ENCODE data around the gene ZFHX3. TPM values are rescaled to one million over a fixed set of nuclear protein-coding genes. Genes with fewer than 3 reads are reported as not detected.

Gene ZFHX3
- total RNA-seq, 2 experiments from 2014 or later = 2.5 to 2.9 TPM

- H3K4me1 Mint-ChIP-seq (ENCODE audit: low read depth) = peaks cover 31% of the 10 kb centered on the region
- no peak overlapping the region for H3K27ac Mint-ChIP-seq
Observed at GRCh38 chr16:72789921-72790320, 258.0 kb downstream of the ZFHX3 start.

DNA sequence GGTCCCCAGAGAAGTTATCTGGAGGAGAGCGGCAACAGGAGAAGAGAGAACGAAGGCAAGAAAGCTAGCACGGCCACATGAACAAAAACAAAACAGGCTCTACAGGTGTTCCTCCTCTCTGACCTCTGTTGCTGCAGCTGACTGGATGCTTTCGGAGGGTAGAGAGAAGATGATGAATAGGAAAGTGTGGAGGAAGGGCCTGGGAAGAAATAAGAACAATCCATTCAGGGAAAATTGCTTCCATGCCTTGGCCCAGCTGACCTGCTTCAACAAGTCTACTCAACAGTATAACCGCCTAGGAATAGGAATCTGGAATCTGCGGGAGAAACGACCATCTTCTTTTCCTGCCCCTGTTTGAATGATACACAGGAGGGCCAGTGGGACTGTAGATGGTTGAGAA, 258.5 kb downstream of the ZFHX3 start:
- H3K4me3 Mint-ChIP-seq = no peak overlapping the region
- H3K9me3 Mint-ChIP-seq (ENCODE audit: insufficient read depth) = no peaks in the 10 kb centered on the region
- H3K27me3 Mint-ChIP-seq (ENCODE audit: low read depth) = peaks cover 26% of the 10 kb centered on the region
- ATAC-seq (no peak), DNase-seq (no peak)
- ChIA-PET CTCF (interaction anchor here (1.2 to 3.4 kb wide), 3 partner anchors 43 to 67 kb away, joined by 3 to 13 read pairs (median 12); no protein-coding TSS in a partner anchor), POLR2A (no interaction called here)
- no peak overlapping the region for H3K27ac Mint-ChIP-seq
- peaks cover 33% of the 10 kb centered on the region for H3K4me1 Mint-ChIP-seq (ENCODE audit: low read depth)
- H3K36me3 Mint-ChIP-seq (ENCODE audit: low read depth) = peaks cover 8% of the 10 kb centered on the region

More at GRCh38 chr16:72789921-72790320, 258.0 kb downstream of the ZFHX3 start:
- Mint-ChIP-seq H3K36me3 (ENCODE audit: low read depth) (peaks cover 8% of the 10 kb centered on the region), H3K9me3 (ENCODE audit: insufficient read depth) (no peaks in the 10 kb centered on the region), H3K4me3 (no peak overlapping the region), H3K27me3 (ENCODE audit: low read depth) (peaks cover 26% of the 10 kb centered on the region)
- ChIA-PET POLR2A (no interaction called here), CTCF (interaction anchor here (0.8 to 3.4 kb wide), 4 partner anchors 12 to 287 kb away, joined by 3 to 13 read pairs (median 8); no protein-coding TSS in a partner anchor)
- DNase-seq (no peak), ATAC-seq (no peak)

- ChIA-PET CTCF (interaction anchor here (1.2 to 3.4 kb wide), 2 partner anchors 44 to 68 kb away, joined by 3 to 13 read pairs; no protein-coding TSS in a partner anchor), POLR2A (no interaction called here)
- no peaks in the 10 kb centered on the region for H3K9me3 Mint-ChIP-seq (ENCODE audit: insufficient read depth)
- H3K27me3 Mint-ChIP-seq (ENCODE audit: low read depth) = peaks cover 30% of the 10 kb centered on the region
- no peak for DNase-seq
- ATAC-seq = no peak
- H3K27ac Mint-ChIP-seq = peak overlapping the region; percentile 88
- H3K36me3 Mint-ChIP-seq (ENCODE audit: low read depth) = peaks cover 8% of the 10 kb centered on the region
- H3K4me1 Mint-ChIP-seq (ENCODE audit: low read depth) = peaks cover 37% of the 10 kb centered on the region
- H3K4me3 Mint-ChIP-seq = peak overlapping the region; percentile 76
Observed at GRCh38 chr16:72788269-72788809, 259.6 kb downstream of the ZFHX3 start.

- DNase-seq (peak; percentile 83), ATAC-seq (peak; percentile 96)
- peak overlapping the region; percentile 88 for H3K27ac Mint-ChIP-seq
- ChIA-PET CTCF (interaction anchor here (1.3 to 2.8 kb wide), 2 partner anchors 45 to 124 kb away, joined by 3 to 14 read pairs; no protein-coding TSS in a partner anchor), POLR2A (interaction anchor here (0.9 to 1.0 kb wide), 2 partner anchors 45 to 123 kb away, joined by 3 to 9 read pairs; no protein-coding TSS in a partner anchor)
- H3K4me1 Mint-ChIP-seq (ENCODE audit: low read depth) = peaks cover 37% of the 10 kb centered on the region
- peak overlapping the region; percentile 76 for H3K4me3 Mint-ChIP-seq
- H3K36me3 Mint-ChIP-seq (ENCODE audit: low read depth) = peaks cover 8% of the 10 kb centered on the region
- no peaks in the 10 kb centered on the region for H3K9me3 Mint-ChIP-seq (ENCODE audit: insufficient read depth)
- peaks cover 30% of the 10 kb centered on the region for H3K27me3 Mint-ChIP-seq (ENCODE audit: low read depth)
Observed at GRCh38 chr16:72787514-72788268, 260.2 kb downstream of the ZFHX3 start.

GRCh38 chr16:72787130-72787513, 260.8 kb downstream of the ZFHX3 start:
- peak overlapping the region; percentile 76 for H3K4me3 Mint-ChIP-seq
- CTCF ChIA-PET = interaction anchor here (0.6 to 2.8 kb wide), 3 partner anchors 10 to 123 kb away, joined by 3 to 14 read pairs (median 3); no protein-coding TSS in a partner anchor
- ATAC-seq (peak; percentile 29), DNase-seq (no peak)
- peaks cover 30% of the 10 kb centered on the region for H3K27me3 Mint-ChIP-seq (ENCODE audit: low read depth)
- H3K27ac Mint-ChIP-seq = peak overlapping the region; percentile 88
- POLR2A ChIA-PET = interaction anchor here (0.6 to 1.0 kb wide), 3 partner anchors 45 to 598 kb away, joined by 3 to 9 read pairs (median 3); no protein-coding TSS in a partner anchor
- peaks cover 37% of the 10 kb centered on the region for H3K4me1 Mint-ChIP-seq (ENCODE audit: low read depth)
- no peaks in the 10 kb centered on the region for H3K9me3 Mint-ChIP-seq (ENCODE audit: insufficient read depth)
- H3K36me3 Mint-ChIP-seq (ENCODE audit: low read depth) = peaks cover 8% of the 10 kb centered on the region

GRCh38 chr16:72786606-72787005, 261.3 kb downstream of the ZFHX3 start:
- DNase-seq (no peak), ATAC-seq (no peak)
- Mint-ChIP-seq H3K27ac (no peak overlapping the region), H3K27me3 (ENCODE audit: low read depth) (peaks cover 30% of the 10 kb centered on the region), H3K36me3 (ENCODE audit: low read depth) (peaks cover 8% of the 10 kb centered on the region), H3K9me3 (ENCODE audit: insufficient read depth) (no peaks in the 10 kb centered on the region), H3K4me1 (ENCODE audit: low read depth) (peaks cover 37% of the 10 kb centered on the region), H3K4me3 (peak overlapping the region; percentile 54)
- ChIA-PET CTCF (interaction anchor here (0.6 to 2.8 kb wide), 3 partner anchors 9 to 123 kb away, joined by 3 to 14 read pairs (median 3); no protein-coding TSS in a partner anchor), POLR2A (interaction anchor here (0.6 to 1.4 kb wide), 3 partner anchors 46 to 598 kb away, joined by 3 to 4 read pairs (median 3); no protein-coding TSS in a partner anchor)

DNA sequence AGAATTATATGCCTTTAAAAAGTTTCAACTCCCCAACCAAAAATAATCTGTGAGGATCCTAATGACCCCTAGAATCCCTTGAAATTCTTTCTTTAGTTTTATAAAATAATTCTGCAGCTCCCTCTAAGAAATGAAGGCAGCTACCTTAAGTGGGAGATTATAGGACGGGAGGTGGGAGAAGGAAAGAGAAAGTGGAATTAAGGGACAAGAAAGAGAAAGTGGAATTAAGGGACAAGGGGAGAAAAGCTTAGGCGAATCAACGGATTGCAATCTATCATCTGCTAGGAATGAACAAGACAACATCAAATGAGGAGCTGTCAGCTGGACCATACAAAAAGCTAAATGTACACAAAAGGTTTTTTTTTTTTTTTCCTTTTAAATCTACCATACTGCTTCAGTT, 262.0 kb downstream of the ZFHX3 start:
- no peak for DNase-seq
- ChIA-PET CTCF (interaction anchor here (2.8 kb wide), 1 partner anchor 47 kb away, joined by 14 read pairs; no protein-coding TSS in a partner anchor), POLR2A (interaction anchor here (0.7 to 1.4 kb wide), 2 partner anchors 122 to 1208 kb away, joined by 3 to 4 read pairs; no protein-coding TSS in a partner anchor)
- Mint-ChIP-seq H3K36me3 (ENCODE audit: low read depth) (peaks cover 8% of the 10 kb centered on the region), H3K9me3 (ENCODE audit: insufficient read depth) (no peaks in the 10 kb centered on the region), H3K27ac (no peak overlapping the region), H3K27me3 (ENCODE audit: low read depth) (peaks cover 30% of the 10 kb centered on the region), H3K4me1 (ENCODE audit: low read depth) (peaks cover 37% of the 10 kb centered on the region), H3K4me3 (no peak overlapping the region)
- ATAC-seq = no peak

DNA sequence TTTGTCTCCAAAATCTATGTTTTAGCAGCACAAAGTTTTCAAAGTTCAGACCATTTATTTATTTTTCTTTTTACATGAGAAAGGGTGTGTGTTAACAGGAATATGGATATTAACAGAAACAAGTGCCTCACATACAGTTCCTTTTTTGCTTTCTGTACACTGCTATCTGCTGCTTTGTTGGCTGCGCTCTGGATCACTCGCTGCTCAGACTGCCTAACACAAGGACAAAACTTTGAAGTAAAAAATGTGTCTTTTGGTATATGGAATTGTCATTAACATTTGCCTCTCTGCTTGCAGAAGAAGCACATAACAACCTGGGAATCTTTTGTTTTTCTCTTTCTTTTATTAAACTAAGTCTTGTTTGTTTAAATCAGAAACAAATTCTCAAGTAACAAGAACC, 262.8 kb downstream of the ZFHX3 start:
- CTCF ChIA-PET = interaction anchor here (1.2 to 2.8 kb wide), 2 partner anchors 47 to 48 kb away, joined by 5 to 14 read pairs; no protein-coding TSS in a partner anchor
- no peaks in the 10 kb centered on the region for H3K9me3 Mint-ChIP-seq (ENCODE audit: insufficient read depth)
- no peak overlapping the region for H3K4me3 Mint-ChIP-seq
- H3K4me1 Mint-ChIP-seq (ENCODE audit: low read depth) = peaks cover 37% of the 10 kb centered on the region
- no peak overlapping the region for H3K27ac Mint-ChIP-seq
- peaks cover 26% of the 10 kb centered on the region for H3K27me3 Mint-ChIP-seq (ENCODE audit: low read depth)
- POLR2A ChIA-PET = interaction anchor here (1.4 kb wide), 1 partner anchor 121 kb away, joined by 4 read pairs; no protein-coding TSS in a partner anchor
- DNase-seq (no peak), ATAC-seq (no peak)
- peaks cover 7% of the 10 kb centered on the region for H3K36me3 Mint-ChIP-seq (ENCODE audit: low read depth)

- Mint-ChIP-seq H3K9me3 (ENCODE audit: insufficient read depth) (no peaks in the 10 kb centered on the region), H3K36me3 (ENCODE audit: low read depth) (no peaks in the 10 kb centered on the region), H3K27me3 (ENCODE audit: low read depth) (peaks cover 19% of the 10 kb centered on the region), H3K4me3 (no peak overlapping the region), H3K4me1 (ENCODE audit: low read depth) (peaks cover 37% of the 10 kb centered on the region), H3K27ac (no peak overlapping the region)
- ChIA-PET POLR2A (no interaction called here), CTCF (interaction anchor here (0.5 to 1.2 kb wide), 3 partner anchors 13 to 107 kb away, joined by 3 to 5 read pairs (median 5); no protein-coding TSS in a partner anchor)
- ATAC-seq (no peak), DNase-seq (no peak)
Observed at GRCh38 chr16:72783716-72784318, 264.1 kb downstream of the ZFHX3 start.

- Mint-ChIP-seq H3K4me3 (no peak overlapping the region), H3K27me3 (ENCODE audit: low read depth) (no peaks in the 10 kb centered on the region), H3K4me1 (ENCODE audit: low read depth) (peaks cover 16% of the 10 kb centered on the region), H3K27ac (no peak overlapping the region), H3K9me3 (ENCODE audit: insufficient read depth) (peaks cover 3% of the 10 kb centered on the region), H3K36me3 (ENCODE audit: low read depth) (peaks cover 3% of the 10 kb centered on the region)
- CTCF ChIA-PET = no interaction called here
- ATAC-seq (no peak), DNase-seq (no peak)
- POLR2A ChIA-PET = no interaction called here
Observed at GRCh38 chr16:72769876-72770275, 278.1 kb downstream of the ZFHX3 start.

- ChIA-PET CTCF (no interaction called here), POLR2A (no interaction called here)
Observed at GRCh38 chr16:72768591-72768990, 279.3 kb downstream of the ZFHX3 start.

More at GRCh38 chr16:72768591-72768990, 279.3 kb downstream of the ZFHX3 start:
- no peaks in the 10 kb centered on the region for H3K27me3 Mint-ChIP-seq (ENCODE audit: low read depth)
- H3K36me3 Mint-ChIP-seq (ENCODE audit: low read depth) = peaks cover 3% of the 10 kb centered on the region
- ATAC-seq = no peak
- peak overlapping the region; percentile 49 for H3K27ac Mint-ChIP-seq
- peaks cover 14% of the 10 kb centered on the region for H3K4me1 Mint-ChIP-seq (ENCODE audit: low read depth)
- H3K4me3 Mint-ChIP-seq = no peak overlapping the region
- DNase-seq = no peak
- H3K9me3 Mint-ChIP-seq (ENCODE audit: insufficient read depth) = peaks cover 3% of the 10 kb centered on the region

Data from activated CD8-positive, alpha-beta T cell treated with anti-CD3 and anti-CD28 coated beads, Interleukin-2, amount 10 ng/mL, durations not matched to agents 7 days and 5 days (primary cell).